Heart right ventricle (tissue), 16 donors: ENCODE results near the gene HK1. TPM values are rescaled to one million over a fixed set of nuclear protein-coding genes. Genes with fewer than 3 reads are reported as not detected.
A peak's percentile ranks its signal among the peaks of the same experiment; 100 is the strongest.

Experiments used
- ATAC-seq, 8 donors: fragments of 200-7000 bp; cut with Tn5 transposase; one replicate each; pipeline ENCODE4 v1.9.1; 2020; ENCODE audit warnings: mild to moderate bottlenecking in 8 of 8, moderate library complexity in 8 of 8, moderate number of reproducible peaks in 1 of 8
- DNase-seq, 2 donors: peaks; one replicate each; pipeline ENCODE4 v3.0.0-alpha.2; 2020
- H3K27ac ChIP-seq, 10 donors: fragments of 200-600 bp; sonication (generic) in 2 of 10; one replicate each; pipeline versions ENCODE4 v1.5.0 to v1.8.0; 2020 to 2022; ENCODE audit warnings: mild to moderate bottlenecking in 3 of 10
- H3K27me3 ChIP-seq, 7 donors: fragments of 200-600 bp; one replicate each; pipeline ENCODE4 v1.8.0; 2021 to 2022; ENCODE audit warnings: mild to moderate bottlenecking in 2 of 7
- H3K36me3 ChIP-seq, 9 donors: fragments of 200-600 bp; sonication (generic) in 1 of 9; one replicate each; pipeline versions ENCODE4 v1.5.0 to v1.8.0; 2020 to 2022; ENCODE audit warnings: mild to moderate bottlenecking in 2 of 9
- H3K4me1 ChIP-seq, 9 donors: fragments of 200-600 bp; sonication (generic) in 1 of 9; one replicate each; pipeline versions ENCODE4 v1.5.0 to v1.8.0; 2020 to 2022; ENCODE audit warnings: mild to moderate bottlenecking in 4 of 9
- H3K4me3 ChIP-seq, 10 donors: fragments of 200-600 bp; sonication (generic) in 2 of 10; one replicate each; pipeline versions ENCODE4 v1.5.0 to v1.8.0; 2020 to 2022; ENCODE audit warnings: mild to moderate bottlenecking in 7 of 10, moderate library complexity in 2 of 10
- H3K9me3 ChIP-seq, 11 donors: fragments of 200-600 bp in 10 of 11; sonication (generic) in 2 of 11; one replicate each; pipeline versions ENCODE4 v1.5.0 to v1.8.0; 2013 to 2022; ENCODE audit warnings: mild to moderate bottlenecking in 2 of 11, control low read depth in 1 of 11, moderate library complexity in 1 of 11
- WGBS, 2 donors: extraction: QIAGEN DNeasy Blood & Tissue Kit; methylation state at CpG; one replicate each; pipeline ENCODE4 v1.1.7; 2013; ENCODE audit warnings: inconsistent platforms in 1 of 2; 5-methylcytosine and 5-hydroxymethylcytosine counted together
- intact Hi-C, 10 donors: fragments of 100-400 bp; cut with DNase I; formaldehyde crosslinking; loops; one replicate each; pipeline versions ENCODE4 v1.11.1 to v1.14.2; 2022
- polyA plus RNA-seq, 2 donors: library from polyadenylated mRNA; stranded (reverse); fragments of 200-250 nt; gene quantifications; one replicate each; pipeline ENCODE4 v1.2.3, GENCODE V29; 2013
- total RNA-seq, 10 donors: library from RNA; stranded (reverse); fragmentation: NEBNext Ultra II Directional in 3 of 10; extraction: Animal tissue kit (Norgen Biotek cat#: 25700) in 3 of 10; gene quantifications; one replicate each; pipeline versions ENCODE4 v1.2.1 to v1.2.4, GENCODE V29; 2021 to 2023
- TF ChIP-seq, protein P1 (sequence below), 9 donors: fragments of 200-600 bp; sonication (generic) in 2 of 9; IDR thresholded peaks; one replicate each; pipeline versions ENCODE4 v1.5.0 to v1.8.0; 2021 to 2022; ENCODE audit warnings: antibody characterized with exemption in 9 of 9, mild to moderate bottlenecking in 5 of 9, moderate library complexity in 1 of 9
- donor health status: Arrhythmogenic right ventricular cardiomyopathy.
- donor health status: ischemic (EF 13 %, LVEDD 7.1; RV severe dilation, severe dysfunction).
- donor health status: healthy with polysubstance abuse.
- donor health status: DM: no; HTN: yes; CAD: no.
- donor health status: DM: no; HTN: no; CAD: no.
- donor health status: ischemic (EF 25% LVEDD 6.9; RV normal size, moderate dysfunction).
- donor health status: ischemic (EF 25% LVEDD 5.7; RV mildly dilated, moderate dysfunction).
- donor health status: healthy.
- donor health status: DM: yes; HTN: yes; CAD: no.
- donor health status: Ischemic cardiomyopathy.
- donor health status: ischemic (EF 35%, LVEDD 5.7; RV mildly dilated, moderate dysfunction).
- donor health status: nonischemic (EF 11% LVEDD 7.7; RV severe dilation, severe dysfunction).
- donor health status: DM: yes; HTN: yes; CAD: no.
- donor health status: PGD.
- donor health status: ischemic (EF 29% LVEDD 5.4; RV normal size, mild dysfunction).
- donor health status: nonischemic (EF 23%, LVEDD 6.1; RV moderate dilation, normal function).

The HK1 gene
- total and polyA plus RNA-seq, 12 donors, result 51.9 to 322 (median 233) TPM

DNA sequence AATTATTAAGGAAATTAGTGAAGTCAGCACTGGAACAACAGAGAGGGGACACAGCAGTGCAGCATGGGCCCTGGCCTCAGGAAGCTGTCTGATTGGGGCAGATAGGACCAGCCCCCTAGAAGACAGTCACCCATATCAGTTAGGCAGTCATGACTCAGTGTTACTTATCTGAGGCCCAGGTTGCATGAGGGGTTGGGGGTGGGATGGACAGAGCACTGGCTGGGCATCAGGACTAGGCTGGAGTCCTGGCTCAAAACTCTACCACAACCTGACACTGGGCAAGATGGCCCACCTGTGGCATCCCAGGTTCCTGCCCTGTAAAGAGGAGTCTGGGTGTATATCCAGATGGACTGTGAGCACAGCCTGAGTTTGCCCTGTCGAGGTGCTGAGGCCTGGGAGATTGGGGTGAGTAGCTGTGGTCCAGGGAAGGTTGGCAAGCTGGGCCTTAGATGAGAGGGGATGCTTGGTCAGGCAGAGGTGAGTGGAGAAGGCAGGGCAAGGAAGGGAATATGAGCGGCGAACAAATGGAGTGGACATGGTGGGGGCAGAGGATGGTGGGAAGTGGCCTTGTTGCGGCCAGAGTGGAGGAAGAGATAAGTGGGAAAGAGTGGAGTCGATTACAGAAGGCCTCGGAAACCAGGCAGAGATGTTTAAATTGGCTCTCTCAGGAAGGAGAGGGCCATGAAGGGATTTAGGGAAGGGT, 37.5 kb downstream of the HK1 start:
- Histone ChIP-seq H3K9me3 (no peaks in the 10 kb centered on the region), H3K36me3 (no peaks in the 10 kb centered on the region), H3K27me3 (no peaks in the 10 kb centered on the region), H3K4me1 (peaks cover 6 to 44% (median 34%) of the 10 kb centered on the region in 9 donors), H3K4me3 (no peak overlapping the region), H3K27ac (peak overlapping the region in 4 of 10 donors; percentile 11 to 46 (median 24))
- 79 to 83% methylated on average over 6 of the region's 6 CpGs for WGBS, 2 donors
- ATAC-seq (no peak), DNase-seq (no peak)
- TF ChIP-seq, protein P1, sequence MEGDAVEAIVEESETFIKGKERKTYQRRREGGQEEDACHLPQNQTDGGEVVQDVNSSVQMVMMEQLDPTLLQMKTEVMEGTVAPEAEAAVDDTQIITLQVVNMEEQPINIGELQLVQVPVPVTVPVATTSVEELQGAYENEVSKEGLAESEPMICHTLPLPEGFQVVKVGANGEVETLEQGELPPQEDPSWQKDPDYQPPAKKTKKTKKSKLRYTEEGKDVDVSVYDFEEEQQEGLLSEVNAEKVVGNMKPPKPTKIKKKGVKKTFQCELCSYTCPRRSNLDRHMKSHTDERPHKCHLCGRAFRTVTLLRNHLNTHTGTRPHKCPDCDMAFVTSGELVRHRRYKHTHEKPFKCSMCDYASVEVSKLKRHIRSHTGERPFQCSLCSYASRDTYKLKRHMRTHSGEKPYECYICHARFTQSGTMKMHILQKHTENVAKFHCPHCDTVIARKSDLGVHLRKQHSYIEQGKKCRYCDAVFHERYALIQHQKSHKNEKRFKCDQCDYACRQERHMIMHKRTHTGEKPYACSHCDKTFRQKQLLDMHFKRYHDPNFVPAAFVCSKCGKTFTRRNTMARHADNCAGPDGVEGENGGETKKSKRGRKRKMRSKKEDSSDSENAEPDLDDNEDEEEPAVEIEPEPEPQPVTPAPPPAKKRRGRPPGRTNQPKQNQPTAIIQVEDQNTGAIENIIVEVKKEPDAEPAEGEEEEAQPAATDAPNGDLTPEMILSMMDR (IDR thresholded peaks at IDR 0.05), result no peak
- intact Hi-C loops, result loop anchor here in 8 of 10 donors (2.0 to 10.0 kb wide), 9 partner anchors 47 to 92 kb away; no protein-coding TSS in a partner anchor

GRCh38 chr10:69316313-69317059, 38.2 kb downstream of the HK1 start:
- peak overlapping the region in 4 of 10 donors; percentile 11 to 46 (median 24) for H3K27ac ChIP-seq
- no peaks in the 10 kb centered on the region for H3K27me3 ChIP-seq
- 71 to 72% methylated on average over 6 of the region's 6 CpGs for WGBS, 2 donors
- H3K4me3 ChIP-seq, result no peak overlapping the region
- peaks cover 4 to 49% (median 36%) of the 10 kb centered on the region in 9 donors for H3K4me1 ChIP-seq
- no peaks in the 10 kb centered on the region for H3K9me3 ChIP-seq
- no peak for DNase-seq
- intact Hi-C loops, result loop anchor here in 7 of 10 donors (5.0 to 10.0 kb wide), 8 partner anchors 46 to 91 kb away; no protein-coding TSS in a partner anchor
- H3K36me3 ChIP-seq, result peaks cover 0 to 5% (median 0%) of the 10 kb centered on the region in 9 donors
- TF ChIP-seq, protein P1 (IDR thresholded peaks at IDR 0.05), result no peak
- no peak for ATAC-seq

- TF ChIP-seq, protein P1 (IDR thresholded peaks at IDR 0.05), result no peak
- H3K27ac ChIP-seq, result peak overlapping the region in 6 of 10 donors; percentile 46 to 99 (median 96)
- intact Hi-C loops, result loop anchor here in 7 of 10 donors (5.0 to 10.0 kb wide), 8 partner anchors 45 to 90 kb away; no protein-coding TSS in a partner anchor
- no peaks in the 10 kb centered on the region for H3K9me3 ChIP-seq
- H3K36me3 ChIP-seq, result peaks cover 0 to 5% (median 0%) of the 10 kb centered on the region in 9 donors
- H3K27me3 ChIP-seq, result no peaks in the 10 kb centered on the region
- WGBS, 2 donors, result 90 to 98% methylated on average over 3 of the region's 3 CpGs
- H3K4me1 ChIP-seq, result peaks cover 4 to 56% (median 36%) of the 10 kb centered on the region in 9 donors
- no peak overlapping the region for H3K4me3 ChIP-seq
- no peak for ATAC-seq
- no peak for DNase-seq
These were observed 38.9 kb downstream of the HK1 start for GRCh38 chr10:69317175-69317604.

DNA sequence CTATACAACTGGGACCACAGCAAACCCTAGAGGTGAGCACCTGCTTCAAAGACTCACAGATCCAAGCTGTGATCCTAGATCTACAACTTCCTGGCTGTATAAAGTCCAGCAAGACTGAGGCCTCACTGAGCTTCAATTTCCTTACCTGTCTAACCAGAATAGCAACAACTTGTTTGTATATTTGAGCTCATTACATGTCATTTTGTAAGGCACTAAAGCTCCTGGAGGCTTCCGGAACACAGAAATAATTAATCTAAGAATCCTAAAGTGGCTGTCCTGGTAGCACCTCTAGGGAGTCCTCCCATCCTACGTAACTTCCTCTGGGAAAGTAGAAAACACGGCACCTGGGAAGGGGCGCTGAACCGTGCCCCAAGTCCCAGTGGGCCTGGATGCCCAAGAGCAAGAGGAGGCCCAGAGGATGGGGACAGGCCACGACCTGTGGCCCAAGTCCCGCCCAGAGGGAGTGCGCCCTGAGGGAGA, 39.4 kb downstream of the HK1 start:
- Histone ChIP-seq H3K36me3 (peaks cover 0 to 5% (median 0%) of the 10 kb centered on the region in 9 donors), H3K4me3 (peak overlapping the region; percentile 68 to 100 (median 91)), H3K9me3 (no peaks in the 10 kb centered on the region), H3K27me3 (no peaks in the 10 kb centered on the region), H3K27ac (peak overlapping the region; percentile 44 to 99 (median 95)), H3K4me1 (peaks cover 4 to 58% (median 36%) of the 10 kb centered on the region in 9 donors)
- intact Hi-C loops, result loop anchor here in 7 of 10 donors (2.0 to 10.0 kb wide), 11 partner anchors 43 to 90 kb away; no protein-coding TSS in a partner anchor
- ATAC-seq, result peak in 7 of 8 donors; percentile 2 to 24 (median 8)
- 30 to 38% methylated on average over 8 of the region's 8 CpGs for WGBS, 2 donors
- no peak for DNase-seq
- TF ChIP-seq, protein P1 (IDR thresholded peaks at IDR 0.05), result no peak
